NCI-H1092 (cell line): ENCODE data around the gene ARSJ.

Source experiments
- DNase-seq: peaks from one replicate; lab custom pipeline; 2025; lab: John Stamatoyannopoulos, UW

ARSJ gene

DNA sequence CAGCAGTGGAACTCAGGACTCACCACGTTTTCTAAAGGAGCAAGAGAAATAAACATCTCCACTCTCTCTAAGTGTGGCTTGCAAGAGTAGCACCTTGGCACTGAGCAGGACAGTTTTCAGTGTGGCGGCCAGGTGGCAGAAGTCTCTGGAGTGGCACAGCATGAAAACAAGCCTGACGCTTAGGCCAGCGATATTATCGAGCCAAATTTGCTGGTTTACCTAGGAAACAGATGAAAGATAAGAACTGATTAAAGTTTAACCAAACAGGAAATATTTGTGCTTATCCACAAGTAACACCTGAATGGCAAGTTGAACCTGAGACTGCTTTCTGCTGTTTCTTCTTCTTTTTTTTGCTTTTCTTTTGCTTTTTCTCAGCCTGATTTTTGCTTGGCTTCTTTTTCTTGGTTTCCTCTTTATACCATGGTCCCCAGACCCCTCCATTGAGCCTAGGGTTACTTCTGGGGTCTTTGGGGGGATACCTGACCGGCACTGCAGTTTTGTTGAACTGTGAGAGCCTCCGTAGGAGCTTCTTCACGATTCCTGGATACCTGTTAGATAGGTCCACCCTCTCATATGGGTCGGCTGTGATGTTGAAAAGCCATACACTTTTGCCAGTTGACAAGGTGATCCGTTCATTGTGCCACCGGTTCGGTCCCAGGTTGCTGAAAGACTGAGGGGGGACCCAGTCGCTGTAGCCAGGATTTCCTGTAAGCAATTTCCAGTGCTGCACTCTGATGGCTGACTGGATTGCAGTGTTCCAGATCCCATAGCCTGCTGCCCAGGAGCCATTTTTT is 77.3 kb downstream of the ARSJ start:
- no peak for DNase-seq

- no peak for DNase-seq
Observed at GRCh38 chr4:113899271-113900070, 80.0 kb downstream of the ARSJ start.

- DNase-seq = no peak
Observed at GRCh38 chr4:113893546-113893945, 85.9 kb downstream of the ARSJ start.

- no peak for DNase-seq
Observed at GRCh38 chr4:113888006-113888405, 91.4 kb downstream of the ARSJ start.

- DNase-seq = no peak
Observed at GRCh38 chr4:113885291-113885690, 94.2 kb downstream of the ARSJ start.

- no peak for DNase-seq
Observed at GRCh38 chr4:113884655-113885054, 94.8 kb downstream of the ARSJ start.

DNA sequence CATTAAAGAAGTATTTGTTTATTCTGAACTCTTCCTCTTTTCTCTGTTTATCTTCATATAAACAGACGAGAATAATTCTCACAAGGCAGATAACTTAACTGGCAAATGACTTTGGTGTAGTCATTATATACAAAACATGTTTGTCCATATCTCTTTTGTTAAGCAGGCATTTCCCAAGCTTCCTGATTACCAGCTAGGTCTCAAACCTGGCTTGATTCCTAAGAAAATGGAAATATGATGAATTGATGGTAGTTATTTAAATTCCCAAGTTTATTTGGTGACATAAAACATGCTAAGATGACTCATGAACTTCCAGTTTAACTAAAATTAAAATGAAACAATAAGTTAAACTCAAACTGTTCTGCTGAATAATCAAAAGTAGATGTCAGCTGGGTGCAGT is 96.8 kb downstream of the ARSJ start:
- DNase-seq = no peak

DNA sequence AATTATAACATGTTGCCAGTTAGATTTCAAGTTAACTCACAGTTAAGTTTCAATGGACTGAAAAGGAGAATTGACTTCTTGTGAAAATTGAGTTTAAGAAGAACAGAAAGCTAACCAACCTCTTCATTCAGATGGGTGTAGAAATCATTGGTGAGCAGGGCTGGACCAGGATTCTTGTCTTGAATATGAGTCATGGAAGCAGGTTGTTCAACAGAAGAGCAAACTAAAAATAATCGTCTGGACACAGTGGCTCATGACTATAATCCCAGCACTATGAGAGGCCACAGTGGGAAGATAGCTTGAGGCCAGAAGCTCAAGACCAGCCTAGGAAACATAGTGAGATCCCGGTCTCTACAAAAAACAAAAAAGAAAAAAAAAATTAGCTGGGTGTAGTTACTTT is 98.2 kb downstream of the ARSJ start:
- no peak for DNase-seq

DNA sequence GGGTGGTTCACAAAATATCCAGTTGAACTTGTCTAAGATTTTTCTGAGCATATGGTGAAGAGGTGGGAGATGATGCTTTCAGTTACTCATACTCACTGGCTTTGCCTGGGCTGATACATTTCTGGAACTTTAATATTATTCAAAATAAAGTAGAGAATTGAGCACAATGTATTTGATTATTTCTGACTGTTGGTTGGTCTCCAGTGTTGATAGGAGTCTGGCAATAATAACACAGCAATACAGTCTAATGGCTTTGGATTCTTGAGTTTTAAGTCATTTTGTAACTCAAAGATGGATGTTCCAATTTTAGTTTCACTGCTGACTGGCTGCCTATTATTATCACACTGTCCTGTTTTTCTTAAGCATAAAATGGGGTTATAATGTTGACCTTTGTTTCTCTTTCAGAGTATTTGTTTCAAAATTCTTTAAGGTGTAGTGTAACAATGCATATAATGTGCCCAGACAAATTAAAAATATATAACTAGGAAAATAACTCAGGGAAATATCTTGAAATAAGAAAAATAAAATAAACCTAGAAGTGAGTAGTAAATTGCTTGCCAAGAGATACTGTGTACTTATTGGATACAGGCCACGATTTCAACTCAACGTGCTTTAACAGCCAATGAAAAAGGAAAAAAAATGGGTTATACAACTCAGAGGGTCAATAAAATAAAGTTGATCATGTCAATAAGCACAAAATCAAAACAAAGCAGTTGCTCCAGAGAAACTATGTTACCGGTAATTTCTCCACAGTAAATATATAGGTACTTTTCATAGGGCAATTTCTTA is 99.0 kb downstream of the ARSJ start:
- DNase-seq = no peak

DNA sequence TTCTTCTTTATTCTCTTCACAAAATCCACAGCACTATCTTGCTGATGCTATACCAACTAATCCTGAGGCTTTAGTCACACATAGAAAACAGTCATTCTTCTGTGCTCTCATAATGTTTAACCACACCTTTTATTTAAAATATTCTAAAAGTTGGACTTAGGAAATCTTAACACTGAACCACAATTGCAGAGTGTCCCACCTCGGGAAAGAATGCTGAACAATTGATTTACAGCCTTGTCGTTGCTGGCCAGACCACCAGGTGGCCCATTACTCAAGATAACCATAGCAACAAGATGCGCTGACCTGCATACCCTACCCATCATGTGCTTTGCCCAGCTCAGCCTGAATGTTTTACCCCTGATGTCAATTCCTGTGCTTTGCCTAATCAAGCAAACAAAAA is 100.8 kb downstream of the ARSJ start:
- no peak for DNase-seq

- DNase-seq = no peak
Observed at GRCh38 chr4:113874480-113874879, 105.0 kb downstream of the ARSJ start.

DNA sequence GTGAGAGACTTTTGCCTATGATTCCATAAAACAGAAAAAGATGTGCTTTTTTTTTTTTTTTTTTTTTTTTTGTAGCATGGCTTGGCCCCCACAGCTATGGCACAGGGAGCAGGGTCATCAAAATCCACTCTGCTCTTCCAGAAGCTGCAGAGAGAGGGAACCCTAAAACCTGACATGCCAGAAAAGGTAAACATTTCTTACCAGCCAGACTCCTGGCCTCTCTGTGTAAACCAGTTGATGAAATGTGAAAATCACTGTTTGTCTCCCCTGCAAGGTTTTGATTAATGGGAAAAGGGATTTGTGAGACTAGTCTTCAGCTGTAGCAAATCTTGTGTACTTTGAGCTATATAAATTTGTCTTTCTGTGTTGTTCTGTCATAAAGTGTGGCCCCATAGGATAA is 105.9 kb downstream of the ARSJ start:
- DNase-seq = no peak

GRCh38 chr4:113872426-113873260 is 106.8 kb downstream of the ARSJ start:
- DNase-seq = no peak

DNA sequence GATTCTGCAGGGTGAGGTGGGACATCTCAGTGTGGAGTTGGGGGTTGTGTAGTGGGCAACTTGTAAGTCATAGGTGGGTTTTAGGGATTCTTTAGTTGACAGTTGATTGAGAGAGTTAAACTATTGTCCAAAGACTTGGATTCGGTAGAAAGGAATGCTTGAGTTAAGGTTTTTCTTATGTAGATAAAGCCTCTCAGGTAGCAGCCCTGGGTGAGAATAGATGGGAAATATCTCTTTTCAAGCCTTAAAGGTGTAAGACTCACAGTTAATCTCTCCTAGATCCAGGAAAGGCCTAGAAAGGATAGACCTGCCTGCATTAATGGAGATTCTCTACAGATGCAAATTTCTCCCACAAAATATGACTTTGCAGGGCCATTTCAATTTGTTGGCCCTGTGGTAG is 108.4 kb downstream of the ARSJ start:
- DNase-seq = no peak

GRCh38 chr4:113869743-113870375 is 109.6 kb downstream of the ARSJ start:
- no peak for DNase-seq

DNA sequence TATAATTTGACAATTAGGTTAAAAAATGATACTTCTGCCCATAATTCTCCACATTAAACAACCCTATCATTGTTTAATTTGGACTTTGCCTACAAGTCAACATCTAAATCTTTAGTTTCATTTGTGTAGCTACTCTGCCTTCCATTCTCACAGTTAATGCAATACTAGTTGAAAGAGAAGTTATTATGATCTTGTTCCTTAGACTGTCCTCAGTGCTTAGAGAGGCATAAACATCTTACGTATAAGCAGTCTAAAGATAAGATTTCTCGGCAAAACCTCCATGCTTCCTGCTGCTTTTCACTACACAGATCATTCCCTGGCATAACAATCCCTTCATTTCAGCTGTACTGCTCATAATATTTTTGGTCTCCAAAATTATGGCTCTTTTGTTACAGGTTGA is 112.8 kb downstream of the ARSJ start:
- DNase-seq = no peak

- no peak for DNase-seq
Observed at GRCh38 chr4:113858924-113859323, 120.5 kb downstream of the ARSJ start.

- no peak for DNase-seq
Observed at GRCh38 chr4:113851816-113852215, 127.6 kb downstream of the ARSJ start.
